HG03442 (cell line): ENCODE measurements around the gene DDX53.

Experiments used
- ATAC-seq: cut with Tn5 transposase; IDR thresholded peaks from one replicate; pipeline ENCODE4 v1.9.1; 2021; ENCODE audit warnings: mild to moderate bottlenecking, moderate library complexity; ENCODE audit not compliant: unreplicated experiment

Gene DDX53

DNA sequence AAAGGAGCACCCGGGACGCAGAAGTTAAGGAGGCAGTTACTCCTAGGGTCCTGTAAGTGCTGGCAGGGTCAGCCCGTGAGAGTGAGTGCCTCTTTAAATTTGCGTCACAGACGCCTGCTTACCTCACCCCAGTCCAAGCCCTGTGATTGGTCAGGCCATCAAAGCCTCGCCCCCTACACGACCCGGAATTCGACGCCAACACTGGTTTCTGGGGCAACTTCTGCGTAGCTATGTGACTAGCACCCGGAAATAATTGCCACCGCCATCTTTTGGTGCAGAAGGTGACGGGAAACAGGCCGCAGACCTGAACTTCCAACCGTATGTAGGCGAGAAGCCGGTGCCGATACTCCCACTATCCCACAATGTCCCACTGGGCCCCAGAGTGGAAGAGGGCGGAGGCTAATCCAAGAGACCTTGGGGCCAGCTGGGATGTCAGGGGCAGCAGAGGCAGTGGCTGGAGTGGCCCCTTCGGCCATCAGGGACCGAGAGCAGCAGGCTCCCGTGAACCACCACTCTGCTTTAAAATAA lies at the start of gene DDX53:
TSS of gene DDX53 (plus strand) at position 265 of the 528 bp plus-strand sequence. CDS start at position 363, 98 bp downstream.
- no peak for ATAC-seq

DNA sequence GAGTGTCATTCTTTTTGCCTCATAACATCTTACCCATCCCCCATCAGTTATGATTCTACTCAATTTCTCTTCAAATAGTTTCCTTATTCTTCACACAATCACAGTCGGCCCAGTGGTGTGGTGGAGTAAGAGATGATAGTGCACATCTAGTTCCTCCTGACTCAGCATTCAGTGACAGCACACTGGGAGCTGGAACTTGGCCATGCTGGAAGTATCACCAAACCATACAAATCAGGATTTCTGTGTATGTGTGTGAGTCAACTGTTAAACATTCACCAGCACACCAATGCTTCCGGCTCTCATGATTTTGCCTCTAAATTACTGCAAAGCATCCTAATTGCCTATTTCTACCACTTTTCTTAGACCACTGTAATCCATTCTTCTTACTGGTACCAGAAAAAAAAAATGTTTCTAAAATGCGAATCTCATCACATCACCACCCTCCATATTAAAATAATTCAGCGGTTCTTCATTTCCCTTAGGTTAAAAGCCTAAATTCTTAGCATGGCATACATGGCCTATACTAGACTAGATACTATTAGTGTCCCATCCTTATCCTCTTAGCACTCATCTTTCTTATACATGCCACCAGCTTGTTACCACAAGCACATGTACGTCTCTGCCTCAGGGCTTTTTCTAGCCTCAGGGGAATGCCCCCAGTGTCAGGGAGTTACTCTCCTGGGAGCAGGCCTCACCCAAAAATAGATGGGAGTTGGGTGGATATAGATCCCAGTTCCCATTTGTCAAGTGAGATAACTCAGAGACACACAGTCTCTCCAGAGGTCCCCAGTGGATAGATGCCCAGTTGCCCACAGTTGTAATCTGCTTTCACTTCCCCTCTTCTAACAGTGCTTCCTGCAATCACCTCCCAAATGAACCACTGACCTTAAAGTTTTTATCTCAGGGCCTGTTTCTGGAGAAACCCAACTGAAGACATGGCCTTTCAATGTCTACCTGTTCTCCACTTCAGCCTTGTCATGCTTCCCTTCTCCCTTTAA lies 49.2 kb upstream of the DDX53 start:
- ATAC-seq = no peak

DNA sequence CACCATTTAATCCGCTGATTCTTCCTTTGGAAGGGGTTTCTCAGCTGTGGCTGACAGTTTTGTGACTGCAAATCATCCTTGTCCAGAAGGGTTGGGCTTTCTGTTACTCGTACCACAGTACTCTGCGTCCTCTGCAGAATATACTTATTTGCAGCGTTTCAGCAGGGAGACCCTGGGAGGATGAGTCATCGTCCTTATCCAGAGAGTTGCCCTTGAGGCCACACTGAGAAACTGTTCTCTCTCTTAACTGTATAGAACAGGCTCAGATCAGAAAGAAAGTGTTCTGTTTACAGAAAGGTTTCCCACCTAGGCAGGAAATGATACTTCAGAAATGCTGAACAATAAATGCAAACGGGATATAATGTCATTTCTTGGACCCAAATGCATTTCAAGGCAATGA lies 47.8 kb upstream of the DDX53 start:
- no peak for ATAC-seq

DNA sequence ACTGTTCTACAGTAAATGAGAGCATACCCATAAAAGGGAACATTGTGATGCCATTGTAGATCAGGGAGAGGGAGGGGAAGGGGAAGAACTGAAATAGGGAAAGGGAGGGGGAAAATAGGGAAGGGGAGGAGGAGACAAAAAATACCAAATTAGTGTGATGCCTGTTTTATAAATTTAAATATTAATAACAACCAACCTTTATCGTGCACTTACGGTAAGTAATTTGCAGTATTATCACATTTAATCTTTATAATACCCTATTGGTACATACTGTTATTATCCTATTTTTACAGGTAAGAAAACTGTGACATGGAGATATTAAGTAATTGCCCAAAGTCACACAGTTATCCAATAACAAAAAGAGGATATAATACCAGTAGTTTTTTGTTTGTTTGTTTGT lies 41.5 kb upstream of the DDX53 start:
- no peak for ATAC-seq

DNA sequence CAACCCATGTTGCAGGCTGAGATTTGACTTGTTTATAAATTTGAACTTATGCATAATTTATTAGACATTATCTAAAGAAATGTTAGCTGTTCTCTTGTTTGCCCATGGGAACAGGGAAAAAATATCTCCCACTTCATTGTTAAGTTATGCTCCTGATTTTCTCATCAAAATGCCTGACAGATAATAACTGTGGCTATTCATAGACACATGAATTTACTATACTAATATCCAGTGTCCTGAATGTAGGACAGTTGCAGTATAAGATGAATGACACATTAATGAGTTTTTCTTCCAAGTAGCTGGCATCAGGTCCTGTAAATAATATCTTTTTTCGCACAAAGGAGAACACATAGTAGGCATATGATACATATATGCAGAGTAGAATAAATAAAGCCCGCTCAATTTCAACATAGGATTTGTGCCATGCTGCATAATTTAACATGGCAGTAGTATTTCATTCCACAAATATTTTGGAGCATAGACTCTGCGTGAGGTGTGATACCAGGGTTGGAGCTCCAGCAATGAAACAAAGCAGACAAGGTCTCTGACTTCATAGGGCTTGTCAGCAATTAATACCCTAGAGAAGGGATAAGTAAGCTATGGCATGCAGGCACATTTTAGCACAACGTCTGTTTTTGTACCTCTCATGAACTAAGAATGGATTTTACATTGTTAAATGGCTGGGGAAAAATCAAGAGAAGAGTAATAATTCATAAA lies 40.4 kb upstream of the DDX53 start:
- ATAC-seq = no peak

DNA sequence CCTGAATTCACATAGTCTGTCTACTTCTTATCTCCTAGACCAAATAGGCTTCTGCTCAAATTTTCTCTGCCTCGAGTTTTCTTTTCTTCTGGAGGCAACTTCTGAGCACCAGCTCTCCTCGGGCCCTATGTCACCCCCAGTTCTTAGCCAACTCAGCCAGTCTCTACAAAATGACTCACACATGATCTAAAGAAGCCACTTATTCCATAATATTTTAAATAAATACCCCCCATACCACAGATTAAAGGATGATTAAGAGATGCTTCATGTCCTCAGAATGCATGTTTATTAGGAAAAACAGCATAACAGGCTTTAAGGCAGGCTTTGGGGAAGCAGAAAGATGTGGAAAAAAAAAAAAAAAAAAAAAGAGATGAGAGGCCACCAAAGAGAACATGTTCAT lies 36.6 kb upstream of the DDX53 start:
- no peak for ATAC-seq

DNA sequence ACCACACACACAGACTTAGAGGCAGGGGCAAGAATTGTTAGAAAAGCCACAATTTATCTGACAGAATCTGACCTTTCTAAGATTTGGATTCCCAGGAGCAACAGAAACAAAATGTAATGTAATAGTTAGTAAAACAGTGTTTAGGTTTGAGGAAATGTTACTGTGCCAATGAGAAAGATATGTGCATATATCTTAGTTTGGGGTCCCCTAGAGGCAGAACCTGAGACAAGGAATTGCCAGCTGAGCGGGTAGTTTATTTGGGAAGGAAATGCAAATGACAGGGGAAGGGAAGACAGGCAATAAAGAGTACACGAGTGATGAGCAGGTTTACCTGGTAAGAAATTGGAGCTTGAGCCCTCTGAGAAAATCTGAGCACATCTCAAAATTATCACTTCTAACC lies 31.3 kb upstream of the DDX53 start:
- no peak for ATAC-seq

DNA sequence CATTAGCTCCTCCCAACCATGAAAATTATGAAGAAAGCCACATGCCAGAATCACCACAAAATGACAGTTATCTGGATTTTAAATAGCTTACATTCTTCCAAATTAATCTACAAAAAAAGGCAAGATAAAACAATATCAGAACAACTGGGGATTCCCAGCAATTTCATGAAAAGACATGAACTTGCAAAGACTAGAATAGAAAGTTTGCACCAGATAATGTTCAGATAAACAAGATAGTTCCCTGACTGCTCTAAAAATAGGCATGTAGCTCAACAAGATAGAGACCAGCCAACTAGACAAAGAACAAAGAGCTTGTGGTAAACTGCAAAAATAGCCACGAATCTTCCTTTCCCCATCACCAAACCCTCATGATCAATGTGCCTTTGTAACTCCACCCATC lies 30.3 kb upstream of the DDX53 start:
- no peak for ATAC-seq

DNA sequence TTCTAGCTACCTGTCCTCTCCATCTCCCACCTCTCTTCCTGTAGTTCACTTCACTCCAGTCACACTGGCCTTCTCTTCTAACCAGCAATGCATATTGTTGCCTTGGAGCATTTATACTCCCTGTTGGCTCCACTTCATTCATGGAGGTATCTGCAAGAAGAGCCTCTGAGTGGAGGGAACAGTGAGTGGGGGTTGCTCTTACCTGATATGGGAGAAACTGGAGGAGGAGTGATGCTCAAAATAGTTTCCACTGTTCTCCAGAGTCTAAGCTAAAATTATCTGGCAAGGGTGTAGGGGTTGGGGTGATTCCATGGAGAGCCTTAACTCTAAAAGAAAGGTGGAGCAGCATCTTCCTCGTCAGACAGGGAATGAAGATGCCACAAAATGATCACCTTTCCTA lies 28.9 kb upstream of the DDX53 start:
- no peak for ATAC-seq

DNA sequence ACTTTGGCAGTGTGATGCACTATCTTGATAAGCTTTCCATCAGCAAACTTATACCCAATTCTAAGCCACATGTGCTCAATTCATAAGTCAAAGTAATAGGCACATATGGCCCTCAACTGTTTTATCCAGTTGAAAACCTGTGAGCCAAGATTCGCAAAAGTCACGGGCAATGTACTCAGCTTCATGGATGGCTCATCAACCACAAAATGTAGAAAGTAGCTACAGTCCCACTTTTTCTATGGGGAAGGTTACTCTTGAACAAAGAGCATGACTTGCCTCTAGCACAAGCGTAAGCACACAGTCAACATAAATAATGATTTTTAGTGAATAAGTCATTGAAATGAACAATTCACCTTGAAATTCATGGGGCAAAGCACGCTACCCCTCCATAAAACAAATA lies 25.1 kb upstream of the DDX53 start:
- no peak for ATAC-seq

DNA sequence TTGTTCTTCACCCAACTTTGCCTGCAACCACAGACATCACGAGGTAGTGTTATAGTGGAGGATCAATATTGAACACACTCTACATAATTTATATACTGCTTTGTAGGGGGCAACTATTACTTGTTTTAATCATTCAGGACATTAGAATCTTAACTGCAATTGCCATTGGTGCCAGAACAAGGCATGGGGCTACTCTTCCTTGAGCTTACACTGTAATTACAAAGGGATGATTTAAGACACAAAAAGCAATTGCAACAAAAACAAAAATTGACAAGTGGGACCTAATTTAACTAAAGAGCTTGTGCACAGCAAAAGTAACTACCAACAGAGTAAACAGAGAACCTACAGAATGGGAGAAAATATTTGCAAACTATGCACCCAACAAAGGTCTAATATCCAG lies 24.0 kb upstream of the DDX53 start:
- ATAC-seq = no peak

DNA sequence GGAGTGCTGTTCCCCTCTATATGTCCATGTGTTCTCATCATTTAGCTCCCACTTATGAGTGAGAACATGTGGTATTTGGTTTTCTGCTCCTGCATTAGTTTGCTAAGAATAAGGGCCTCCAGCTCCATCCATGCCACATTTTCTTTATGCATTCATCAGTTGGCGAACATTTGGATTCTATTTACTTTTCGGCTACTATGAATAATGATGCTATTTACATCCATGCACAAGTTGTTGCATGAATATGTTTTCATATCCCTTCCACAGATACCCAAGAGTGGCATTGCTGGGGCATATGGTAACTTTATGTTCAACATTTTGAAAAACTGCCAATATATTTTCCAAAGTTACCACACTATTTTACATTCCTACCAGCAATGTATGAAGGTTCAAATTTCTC lies 13.8 kb upstream of the DDX53 start:
- ATAC-seq = no peak

DNA sequence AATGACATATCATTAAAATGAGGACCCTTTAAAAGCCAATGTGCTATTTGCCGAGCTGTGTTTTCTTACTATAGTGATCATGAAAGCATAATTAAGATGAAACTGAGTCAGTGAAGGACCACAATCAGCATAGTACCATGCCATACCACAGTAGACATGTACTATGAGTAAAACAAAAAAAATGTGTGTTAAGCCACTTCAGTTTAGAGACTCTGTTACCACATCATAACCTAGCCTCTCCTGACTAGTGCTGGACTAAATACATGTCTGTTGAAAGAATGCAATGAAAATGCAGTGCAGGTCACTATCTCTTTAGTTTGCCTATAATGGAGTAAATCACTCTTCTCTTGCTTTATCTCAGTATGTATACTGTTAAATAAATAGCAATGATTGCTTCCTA lies 12.3 kb upstream of the DDX53 start:
- ATAC-seq = no peak

DNA sequence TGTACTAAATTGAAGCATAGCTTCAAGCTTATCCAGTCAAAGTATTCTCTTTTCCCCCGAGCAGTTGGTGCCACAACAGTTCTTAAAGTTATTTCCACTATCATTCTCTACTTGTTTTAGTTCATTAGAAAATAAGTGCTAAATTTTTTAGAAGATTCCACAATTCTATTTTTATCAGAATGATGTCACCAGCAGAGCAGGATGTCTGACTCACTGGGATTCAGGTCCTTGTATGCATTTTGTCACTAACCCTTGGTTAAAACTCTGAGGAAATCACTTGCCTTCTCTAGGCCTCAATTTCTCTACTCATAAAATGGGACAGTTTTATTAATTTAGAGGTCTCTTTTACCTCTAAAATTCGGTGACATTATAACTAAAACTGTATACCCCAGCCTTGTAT lies 3.4 kb downstream of the DDX53 start:
- ATAC-seq = no peak

DNA sequence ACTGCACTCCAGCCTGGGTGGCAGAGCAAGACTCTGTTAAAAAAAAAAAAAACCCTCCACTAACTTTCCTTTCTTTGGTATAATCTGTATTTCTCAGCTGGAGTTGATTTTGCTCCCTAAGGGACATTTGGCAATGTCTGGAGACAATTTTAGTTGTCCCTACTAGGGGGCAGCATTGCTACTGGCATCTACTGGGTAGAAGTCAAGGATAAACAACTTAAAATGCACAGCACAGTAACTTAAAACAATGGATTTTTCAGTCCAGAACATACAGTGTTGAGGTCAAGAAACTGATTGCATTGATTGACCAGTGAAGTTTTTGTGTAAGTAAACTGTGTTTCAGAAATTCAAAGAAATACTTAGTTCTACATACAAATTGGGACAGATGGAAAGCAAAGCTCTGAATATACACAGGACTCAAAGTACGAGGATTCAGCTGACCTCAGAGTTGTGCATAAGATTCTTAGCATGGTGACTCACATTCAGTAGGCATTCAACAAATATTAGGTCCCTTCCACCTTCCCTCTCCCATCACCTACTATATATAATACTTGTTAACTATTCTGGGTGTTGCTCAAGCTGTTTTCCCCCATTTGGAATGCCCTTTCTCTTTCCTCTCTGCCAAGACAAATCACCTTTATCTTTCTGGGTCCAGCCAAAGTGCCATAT lies 8.8 kb downstream of the DDX53 start:
- no peak for ATAC-seq

DNA sequence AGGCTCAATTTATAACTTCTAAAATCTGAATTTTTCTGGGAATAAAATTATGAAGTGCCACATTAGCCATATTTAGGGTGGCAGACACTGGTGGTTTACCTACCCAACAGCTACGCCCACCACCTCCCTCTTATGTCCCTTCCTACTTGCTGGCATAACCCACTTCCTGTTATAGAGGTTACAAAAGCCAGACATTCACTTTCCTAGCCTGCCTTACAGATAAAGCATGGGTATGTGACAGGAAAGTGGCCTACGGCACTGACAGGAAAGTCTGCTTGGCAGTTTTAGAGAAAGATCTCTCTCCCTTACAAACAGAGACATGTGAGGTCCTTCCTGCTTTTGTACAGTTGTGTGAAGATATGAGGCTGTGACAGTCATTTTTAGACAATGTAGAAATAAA lies 12.4 kb downstream of the DDX53 start:
- no peak for ATAC-seq

DNA sequence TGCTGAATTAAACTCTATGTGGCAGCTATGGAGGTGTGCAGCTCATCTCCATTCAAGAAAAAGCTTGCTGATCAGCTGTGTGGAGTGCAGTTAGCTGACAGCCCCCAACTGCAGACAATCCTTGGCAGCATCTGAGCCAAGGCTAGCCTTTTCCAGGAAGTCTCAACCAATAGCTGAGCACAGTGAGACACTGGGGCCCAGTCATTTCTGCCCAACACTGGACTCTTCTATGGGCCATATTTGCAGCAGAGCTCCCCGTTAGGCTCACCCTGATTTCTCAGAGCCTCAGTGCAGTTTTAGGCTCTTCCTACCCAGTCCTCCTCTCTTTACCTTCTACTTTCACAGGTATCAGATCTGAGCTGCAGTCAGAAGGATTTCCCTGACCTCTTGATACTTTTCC lies 12.9 kb downstream of the DDX53 start:
- no peak for ATAC-seq

DNA sequence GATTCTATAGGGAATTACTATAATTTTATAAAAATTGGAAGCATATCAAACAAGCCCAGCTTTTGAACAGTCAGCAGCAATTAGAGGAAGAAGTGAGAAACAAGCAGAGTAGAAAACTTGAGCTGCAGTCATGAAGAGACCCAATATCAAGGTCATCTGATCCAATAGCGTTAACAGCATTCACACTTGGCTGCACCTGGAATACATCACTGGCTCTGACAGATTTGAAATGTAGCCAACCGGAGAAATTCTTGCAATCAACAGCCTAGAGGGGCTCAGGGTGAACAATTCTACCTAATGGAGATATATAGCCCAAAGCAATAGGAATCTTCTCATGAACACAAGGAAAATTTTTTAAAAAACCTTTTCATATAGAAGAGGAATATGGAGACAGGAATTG lies 13.6 kb downstream of the DDX53 start:
- ATAC-seq = no peak

DNA sequence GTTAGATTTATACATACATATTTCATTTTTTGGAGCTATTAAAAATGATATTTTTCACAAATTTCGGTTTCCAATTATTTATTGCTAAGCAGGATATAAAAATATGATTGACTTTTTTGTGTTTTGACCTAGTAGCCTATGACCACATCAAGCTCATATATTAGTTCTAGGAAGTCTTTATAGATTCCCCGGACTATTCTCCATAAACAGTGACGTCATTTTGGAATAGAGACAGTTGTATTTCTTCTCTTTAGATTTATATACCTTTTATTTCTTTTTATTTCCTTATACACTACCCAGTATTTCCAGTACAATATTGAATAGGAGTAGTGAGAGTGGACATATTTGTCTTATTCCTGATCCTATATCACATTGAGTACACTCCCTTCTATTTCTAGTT lies 31.8 kb downstream of the DDX53 start:
- no peak for ATAC-seq

DNA sequence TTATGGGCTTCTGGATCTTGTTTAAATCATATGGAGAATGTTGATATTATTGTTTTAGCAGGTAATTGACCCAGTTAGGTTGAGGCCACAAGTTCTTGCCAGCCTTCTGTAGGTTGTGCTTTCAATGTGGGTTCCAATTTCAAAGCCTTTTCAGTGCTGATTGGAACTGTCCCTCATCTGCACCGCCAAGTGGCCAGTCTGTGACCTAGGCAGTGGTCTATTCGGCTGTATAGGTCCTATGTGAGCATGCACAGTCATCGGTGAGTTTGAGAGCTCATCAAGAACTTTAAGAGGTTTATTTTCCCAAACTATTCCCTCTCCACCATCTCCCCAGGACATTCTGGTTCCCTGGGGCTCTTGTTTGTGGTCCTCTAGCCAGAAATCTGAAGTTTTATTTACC lies 35.7 kb downstream of the DDX53 start:
- ATAC-seq = no peak

DNA sequence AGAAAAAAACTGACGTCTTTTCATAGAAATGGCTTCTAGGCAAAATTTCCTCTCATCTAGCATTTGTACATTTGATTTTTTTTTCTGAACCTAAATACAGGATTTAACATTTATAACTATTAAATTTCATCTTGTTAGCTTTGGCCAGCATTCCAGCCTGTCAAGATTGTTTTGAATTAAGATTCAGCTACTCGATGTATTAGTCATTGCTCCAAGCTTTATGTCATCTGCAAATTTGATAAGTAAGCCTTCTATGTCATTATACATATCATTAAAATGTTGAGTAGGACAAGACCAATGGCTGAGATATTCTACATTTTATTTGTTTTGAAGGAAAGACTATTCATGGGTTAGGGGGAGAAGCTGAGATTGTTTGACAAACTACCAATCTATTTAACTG lies 46.7 kb downstream of the DDX53 start:
- no peak for ATAC-seq
